DND-41 (cell line): ENCODE data around the gene ZDHHC18.

Experiments used
- CTCF ChIP-seq: IDR thresholded peaks from 2 replicates; pipeline ENCODE4 v1.5.1; 2012; ENCODE audit warnings: borderline replicate concordance, low read length, moderate library complexity, mild to moderate bottlenecking; ENCODE audit not compliant: poor library complexity, severe bottlenecking; ENCODE audit errors: extremely low read depth
- EZH2 ChIP-seq: IDR thresholded peaks from 3 replicates; pipeline ENCODE4 v1.6.1; 2012; ENCODE audit warnings: borderline replicate concordance, low read depth, mild to moderate bottlenecking, moderate library complexity, low read length, inconsistent platforms; ENCODE audit not compliant: severe bottlenecking

GRCh38 chr1:26887125-26887524 lies 60.6 kb downstream of the ZDHHC18 start:
- TF ChIP-seq CTCF (peak; percentile 36), EZH2 (no peak)
